Measurements from ENCODE around the gene PRKCA. TPM values are rescaled to one million over a fixed set of nuclear protein-coding genes. Genes with fewer than 3 reads are reported as not detected.

The PRKCA gene
- total RNA-seq, 1 experiment from 2014 or later, result 22.6 TPM

- Histone ChIP-seq H3K4me1 (ENCODE audit: insufficient read depth, low read length) (peaks cover 9% of the 10 kb centered on the region), H2AFZ (ENCODE audit: low read length) (no peak overlapping the region), H3K9me2 (replicated peaks; ENCODE audit: low read length) (no peaks in the 10 kb centered on the region), H3K4me2 (ENCODE audit: low read length) (no peak overlapping the region), H4K20me1 (ENCODE audit: low read length) (no peaks in the 10 kb centered on the region), H3K27me3 (ENCODE audit: low read length) (no peaks in the 10 kb centered on the region), H3K36me3 (ENCODE audit: low read depth, low read length) (no peaks in the 10 kb centered on the region), H3K9ac (ENCODE audit: low read length) (no peak overlapping the region), H3K27ac (ENCODE audit: low read length) (no peak overlapping the region), H3K9me3 (ENCODE audit: low read length) (no peaks in the 10 kb centered on the region), H3K4me3 (ENCODE audit: low read length) (no peak overlapping the region), H3K79me2 (ENCODE audit: low read length) (no peaks in the 10 kb centered on the region), H3F3A (ENCODE audit: low read length, unreplicated experiment) (no peaks in the 10 kb centered on the region)
- BruUV-seq (replicated peaks), result no TSS peak
- intact Hi-C loops (cut with micrococcal nuclease), result loop anchor here (10.0 kb wide), 1 partner anchor 369 kb away; no protein-coding TSS in a partner anchor
- TF ChIP-seq CTCF (conservative IDR thresholded peaks at IDR 0.05; ENCODE audit: low read depth, low read length), result no peak
- TF ChIP-seq EZH2 (IDR thresholded peaks at IDR 0.05; ENCODE audit: low read length, unreplicated experiment), result no peak
- no peak for TF ChIP-seq EZH2phosphoT487 (IDR thresholded peaks at IDR 0.05; ENCODE audit: borderline replicate concordance, low read length)
- ATAC-seq, result no peak
- ChIA-PET CTCF (no interaction called here), POLR2A (ENCODE audit: unreplicated experiment) (no interaction called here)
- DNase-seq, result no peak
Measured at GRCh38 chr17:66725956-66726355, 423.5 kb downstream of the PRKCA start.

GRCh38 chr17:66726371-66726770 lies 424.0 kb downstream of the PRKCA start:
- ChIA-PET POLR2A (ENCODE audit: unreplicated experiment) (no interaction called here), CTCF (no interaction called here)
- Histone ChIP-seq H3K4me2 (ENCODE audit: low read length) (no peak overlapping the region), H3K9ac (ENCODE audit: low read length) (no peak overlapping the region), H3K9me2 (replicated peaks; ENCODE audit: low read length) (no peaks in the 10 kb centered on the region), H3K4me3 (ENCODE audit: low read length) (no peak overlapping the region), H3K27me3 (ENCODE audit: low read length) (no peaks in the 10 kb centered on the region), H3K9me3 (ENCODE audit: low read length) (no peaks in the 10 kb centered on the region), H2AFZ (ENCODE audit: low read length) (no peak overlapping the region), H3K4me1 (ENCODE audit: insufficient read depth, low read length) (peaks cover 9% of the 10 kb centered on the region), H4K20me1 (ENCODE audit: low read length) (no peaks in the 10 kb centered on the region), H3K27ac (ENCODE audit: low read length) (no peak overlapping the region), H3K79me2 (ENCODE audit: low read length) (no peaks in the 10 kb centered on the region), H3K36me3 (ENCODE audit: low read depth, low read length) (no peaks in the 10 kb centered on the region), H3F3A (ENCODE audit: low read length, unreplicated experiment) (no peaks in the 10 kb centered on the region)
- intact Hi-C loops (cut with micrococcal nuclease), result loop anchor here (10.0 kb wide), 1 partner anchor 368 kb away; no protein-coding TSS in a partner anchor
- DNase-seq (no peak), ATAC-seq (no peak)
- BruUV-seq (replicated peaks), result no TSS peak
- TF ChIP-seq EZH2 (IDR thresholded peaks at IDR 0.05; ENCODE audit: low read length, unreplicated experiment) (no peak), EZH2phosphoT487 (IDR thresholded peaks at IDR 0.05; ENCODE audit: borderline replicate concordance, low read length) (no peak), CTCF (conservative IDR thresholded peaks at IDR 0.05; ENCODE audit: low read depth, low read length) (no peak)

GRCh38 chr17:66726846-66727245 lies 424.4 kb downstream of the PRKCA start:
- Histone ChIP-seq H3K36me3 (ENCODE audit: low read depth, low read length) (no peaks in the 10 kb centered on the region), H3K4me1 (ENCODE audit: insufficient read depth, low read length) (peaks cover 9% of the 10 kb centered on the region), H3K27me3 (ENCODE audit: low read length) (no peaks in the 10 kb centered on the region), H3K9me3 (ENCODE audit: low read length) (no peaks in the 10 kb centered on the region), H4K20me1 (ENCODE audit: low read length) (no peaks in the 10 kb centered on the region), H3K79me2 (ENCODE audit: low read length) (no peaks in the 10 kb centered on the region), H3K27ac (ENCODE audit: low read length) (no peak overlapping the region), H3F3A (ENCODE audit: low read length, unreplicated experiment) (no peaks in the 10 kb centered on the region), H3K9me2 (replicated peaks; ENCODE audit: low read length) (no peaks in the 10 kb centered on the region), H3K4me3 (ENCODE audit: low read length) (no peak overlapping the region), H2AFZ (ENCODE audit: low read length) (no peak overlapping the region), H3K4me2 (ENCODE audit: low read length) (no peak overlapping the region), H3K9ac (ENCODE audit: low read length) (no peak overlapping the region)
- no TSS peak for BruUV-seq (replicated peaks)
- no peak for ATAC-seq
- DNase-seq, result no peak
- ChIA-PET CTCF (interaction anchor here (1.5 kb wide), 1 partner anchor 173 kb away, joined by 12 read pairs; no protein-coding TSS in a partner anchor), POLR2A (ENCODE audit: unreplicated experiment) (no interaction called here)
- TF ChIP-seq EZH2phosphoT487 (IDR thresholded peaks at IDR 0.05; ENCODE audit: borderline replicate concordance, low read length), result no peak
- TF ChIP-seq EZH2 (IDR thresholded peaks at IDR 0.05; ENCODE audit: low read length, unreplicated experiment), result no peak
- no peak for TF ChIP-seq CTCF (conservative IDR thresholded peaks at IDR 0.05; ENCODE audit: low read depth, low read length)
- intact Hi-C loops (cut with micrococcal nuclease), result loop anchor here (10.0 kb wide), 1 partner anchor 368 kb away; no protein-coding TSS in a partner anchor
